H54 (cell line): ENCODE measurements around the gene VCAN.
A peak's percentile ranks its signal among the peaks of the same experiment; 100 is the strongest.

Experiments
- DNase-seq: peaks from one replicate; pipeline ENCODE4 v3.0.0; 2011; ENCODE audit warnings: low spot score, mixed read lengths; ENCODE audit not compliant: insufficient read length
- FAIRE-seq: peaks from 3 replicates; lab custom pipeline; 2011; peaks lifted over from hg19 to GRCh38; lab: Jason Lieb, UNC
- POLR2A ChIP-seq: IDR thresholded peaks from 2 replicates; pipeline ENCODE4 v1.6.1; 2011; ENCODE audit warnings: low read depth, mild to moderate bottlenecking, low read length

Gene VCAN

GRCh38 chr5:83562791-83563557, 91.4 kb downstream of the VCAN start:
- DNase-seq, result no peak
- FAIRE-seq, result no peak
- no peak for TF ChIP-seq POLR2A

- DNase-seq, result no peak
- FAIRE-seq, result no peak
- no peak for TF ChIP-seq POLR2A
Measured at GRCh38 chr5:83563631-83564030, 92.1 kb downstream of the VCAN start.

- TF ChIP-seq POLR2A, result no peak
- DNase-seq (no peak), FAIRE-seq (peak; percentile 71)
Measured at GRCh38 chr5:83564069-83564749, 92.7 kb downstream of the VCAN start.

- no peak for TF ChIP-seq POLR2A
- FAIRE-seq (no peak), DNase-seq (no peak)
Measured at GRCh38 chr5:83567741-83568140, 96.2 kb downstream of the VCAN start.

GRCh38 chr5:83568186-83568585, 96.6 kb downstream of the VCAN start:
- peak; percentile 8 for DNase-seq
- TF ChIP-seq POLR2A, result no peak

GRCh38 chr5:83570916-83571315, 99.4 kb downstream of the VCAN start:
- DNase-seq (no peak), FAIRE-seq (no peak)
- TF ChIP-seq POLR2A, result no peak

More at GRCh38 chr5:83568186-83568585, 96.6 kb downstream of the VCAN start:
- FAIRE-seq, result peak; percentile 96

GRCh38 chr5:83572271-83572670, 100.7 kb downstream of the VCAN start:
- DNase-seq (no peak), FAIRE-seq (no peak)
- TF ChIP-seq POLR2A, result no peak

- no peak for FAIRE-seq
- DNase-seq, result no peak
- no peak for TF ChIP-seq POLR2A
Measured at GRCh38 chr5:83576341-83576740, 104.8 kb downstream of the VCAN start.

- DNase-seq (no peak), FAIRE-seq (no peak)
- TF ChIP-seq POLR2A, result no peak
Measured at GRCh38 chr5:83577036-83577636, 105.6 kb downstream of the VCAN start.

- FAIRE-seq, result no peak
Measured at GRCh38 chr5:83583859-83584258, 112.3 kb downstream of the VCAN start.

GRCh38 chr5:83586874-83587776, 115.6 kb downstream of the VCAN start:
- no peak for TF ChIP-seq POLR2A
- no peak for FAIRE-seq
- DNase-seq, result no peak

More at GRCh38 chr5:83583859-83584258, 112.3 kb downstream of the VCAN start:
- DNase-seq, result no peak
- no peak for TF ChIP-seq POLR2A

- FAIRE-seq, result no peak
- no peak for DNase-seq
- TF ChIP-seq POLR2A, result no peak
Measured at GRCh38 chr5:83589786-83590185, 118.2 kb downstream of the VCAN start.

- no peak for DNase-seq
Measured at GRCh38 chr5:83590966-83591365, 119.4 kb downstream of the VCAN start.

GRCh38 chr5:83595217-83595616, 123.7 kb downstream of the VCAN start:
- FAIRE-seq (no peak), DNase-seq (no peak)
- TF ChIP-seq POLR2A, result no peak

More at GRCh38 chr5:83590966-83591365, 119.4 kb downstream of the VCAN start:
- no peak for FAIRE-seq
- no peak for TF ChIP-seq POLR2A
